Activated T-helper 1 cell treated with anti-CD3 and anti-CD28 coated beads, Interleukin-12 subunit alpha, Interleukin-12 subunit beta, Interleukin-2, Interleukin-4 antibody, amounts not matched to agents 30 ng/mL and 10 ng/mL and 1 ng/mL, durations not matched to agents 14 hours and 24 hours and 36 hours (primary cell): Measurements from ENCODE around the gene BCAR3. TPM values are rescaled to one million over a fixed set of nuclear protein-coding genes. Genes with fewer than 3 reads are reported as not detected.

ENCODE experiments used
- DNase-seq: peaks from one replicate; pipeline ENCODE4 v3.0.0; 2021; ENCODE audit warnings: low spot score
- H3K27ac Mint-ChIP-seq: one replicate; pipeline ENCODE4 v1.8.0; 2021; ENCODE audit warnings: mild to moderate bottlenecking, mixed read lengths
- H3K27me3 Mint-ChIP-seq: one replicate; pipeline ENCODE4 v1.8.0; 2022; ENCODE audit warnings: mild to moderate bottlenecking, moderate library complexity, mixed read lengths; ENCODE audit not compliant: insufficient read depth
- H3K36me3 Mint-ChIP-seq: one replicate; pipeline ENCODE4 v1.8.0; 2021; ENCODE audit warnings: low read depth, mixed read lengths
- H3K4me1 Mint-ChIP-seq: one replicate; pipeline ENCODE4 v1.8.0; 2021; ENCODE audit warnings: low read depth, mixed read lengths
- H3K4me3 Mint-ChIP-seq: one replicate; pipeline ENCODE4 v1.8.0; 2021; ENCODE audit warnings: mild to moderate bottlenecking, moderate library complexity, mixed read lengths
- H3K9me3 Mint-ChIP-seq: one replicate; pipeline ENCODE4 v1.8.0; 2021; ENCODE audit warnings: mixed read lengths
- intact Hi-C: fragments of 100-400 bp; cut with micrococcal nuclease; formaldehyde crosslinking; loops from one replicate; pipeline ENCODE4 v1.15.1; 2024
- total RNA-seq: library from RNA; stranded (reverse); gene quantifications from 2 replicates; pipeline ENCODE4 v1.2.3, GENCODE V29; 2022

Gene BCAR3
- total RNA-seq, 1 donor from 2014 or later: 1.1 TPM

DNA sequence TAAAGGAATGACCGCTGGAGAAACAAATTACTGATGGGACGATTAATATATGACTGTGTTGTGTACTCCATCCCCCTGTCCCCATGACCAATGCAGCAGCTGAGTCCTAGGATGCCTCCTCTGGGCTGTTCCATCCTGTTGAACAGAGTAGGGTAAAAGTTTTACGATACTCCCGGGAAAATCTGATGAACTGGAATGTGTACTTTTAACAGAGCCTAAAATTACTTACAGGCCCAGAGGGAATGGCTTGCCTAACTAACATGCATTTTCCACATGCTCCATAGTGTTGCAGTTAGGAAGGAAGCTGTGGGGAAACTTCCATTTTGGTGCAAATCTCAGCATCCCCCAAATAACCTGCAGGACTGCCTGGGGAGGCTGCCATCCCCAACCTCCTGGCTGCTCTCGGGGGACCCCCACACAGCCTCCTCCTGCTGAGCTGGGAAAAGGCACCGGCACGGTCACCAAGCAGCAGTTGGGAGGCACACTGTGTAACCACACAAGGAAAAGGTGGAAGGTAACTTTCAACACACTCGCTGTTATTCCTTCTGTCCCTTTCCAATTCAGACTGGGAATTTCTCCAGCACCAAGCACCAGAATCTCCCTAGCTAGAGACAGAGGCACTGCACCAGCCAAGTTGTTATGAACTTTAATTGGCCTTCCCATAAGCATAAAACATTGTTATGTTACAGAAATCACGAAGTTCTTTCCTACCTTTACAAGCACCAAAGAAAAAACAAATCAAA lies 97.2 kb downstream of the BCAR3 start:
- intact Hi-C loops: no loop called here
- no peak for DNase-seq
- H3K36me3 Mint-ChIP-seq: no peaks in the 10 kb centered on the region
- peaks cover 5% of the 10 kb centered on the region for H3K4me1 Mint-ChIP-seq
- H3K27me3 Mint-ChIP-seq: peaks cover 3% of the 10 kb centered on the region
- no peak overlapping the region for H3K27ac Mint-ChIP-seq
- no peak overlapping the region for H3K4me3 Mint-ChIP-seq
- H3K9me3 Mint-ChIP-seq: no peaks in the 10 kb centered on the region

DNA sequence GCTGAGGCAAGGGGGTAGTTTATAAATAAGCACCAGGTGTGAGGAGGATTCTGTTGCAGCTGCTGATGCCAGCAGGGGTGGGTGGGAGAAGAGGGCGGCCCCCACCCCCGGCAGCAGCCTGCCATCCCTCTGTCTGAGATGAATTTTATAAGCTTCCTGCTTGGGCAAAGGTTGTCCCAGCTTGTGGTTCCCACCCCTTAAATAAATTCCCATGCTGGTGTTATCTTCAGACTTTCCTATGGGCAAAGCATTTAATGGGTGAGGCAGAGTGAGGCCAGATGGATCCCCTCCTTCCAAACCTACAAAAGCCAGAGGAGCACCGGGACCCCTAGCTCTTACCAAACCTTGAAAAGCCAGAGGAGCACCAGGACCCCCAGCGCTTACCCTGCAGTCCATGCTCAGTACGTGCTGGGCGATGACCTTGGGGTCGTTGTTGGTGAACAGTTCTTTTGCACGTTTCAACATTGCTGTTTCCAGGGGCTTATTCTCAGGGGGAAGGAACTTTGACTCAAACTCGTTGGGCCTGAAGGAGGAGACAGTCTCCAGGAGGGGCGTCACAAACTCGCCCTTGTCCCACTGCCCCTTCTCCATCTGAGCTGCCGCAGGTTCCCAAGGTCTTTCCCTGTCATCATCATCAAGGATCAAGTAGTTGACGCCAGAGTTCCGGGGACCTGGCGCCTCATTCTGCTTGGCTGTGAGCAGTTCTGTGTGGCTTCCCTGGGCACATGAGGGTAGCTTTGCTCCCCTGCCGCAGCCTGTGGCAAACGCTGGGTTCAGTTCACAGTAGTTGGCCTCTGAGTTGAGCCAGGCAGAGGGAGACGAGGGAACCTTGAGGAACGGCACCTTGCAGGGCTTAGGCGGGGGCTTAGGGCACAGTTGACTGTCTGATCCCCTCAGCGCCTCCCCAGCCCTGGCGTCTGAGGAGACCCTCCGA lies 99.5 kb downstream of the BCAR3 start:
- Mint-ChIP-seq H3K36me3 (no peaks in the 10 kb centered on the region), H3K4me3 (no peak overlapping the region), H3K27ac (no peak overlapping the region), H3K4me1 (no peaks in the 10 kb centered on the region), H3K9me3 (no peaks in the 10 kb centered on the region), H3K27me3 (peaks cover 5% of the 10 kb centered on the region)
- intact Hi-C loops: no loop called here
- DNase-seq: no peak

DNA sequence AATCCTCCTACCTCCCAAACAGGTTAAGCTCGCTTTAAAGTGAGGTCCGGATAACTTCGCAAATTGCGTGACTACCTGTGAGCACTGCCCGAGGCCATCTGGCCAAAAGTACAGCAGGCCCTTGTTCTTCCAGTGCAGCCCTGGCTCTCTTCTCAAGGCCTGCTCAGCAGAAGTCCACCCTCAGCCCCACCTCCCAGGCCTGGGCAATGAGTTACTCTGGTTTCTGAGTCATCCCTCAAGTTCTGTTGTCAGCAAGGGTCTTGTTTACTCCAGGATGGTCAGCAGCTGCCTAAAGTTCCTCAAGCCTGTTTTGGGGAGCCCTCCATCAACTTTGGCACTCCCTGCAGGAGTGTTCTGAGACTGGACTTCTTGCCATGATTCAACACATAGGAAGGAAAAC lies 101.7 kb downstream of the BCAR3 start:
- Mint-ChIP-seq H3K36me3 (no peaks in the 10 kb centered on the region), H3K4me3 (no peak overlapping the region), H3K27me3 (peaks cover 1% of the 10 kb centered on the region), H3K4me1 (no peaks in the 10 kb centered on the region), H3K27ac (no peak overlapping the region), H3K9me3 (no peaks in the 10 kb centered on the region)
- DNase-seq: no peak
- intact Hi-C loops: no loop called here

DNA sequence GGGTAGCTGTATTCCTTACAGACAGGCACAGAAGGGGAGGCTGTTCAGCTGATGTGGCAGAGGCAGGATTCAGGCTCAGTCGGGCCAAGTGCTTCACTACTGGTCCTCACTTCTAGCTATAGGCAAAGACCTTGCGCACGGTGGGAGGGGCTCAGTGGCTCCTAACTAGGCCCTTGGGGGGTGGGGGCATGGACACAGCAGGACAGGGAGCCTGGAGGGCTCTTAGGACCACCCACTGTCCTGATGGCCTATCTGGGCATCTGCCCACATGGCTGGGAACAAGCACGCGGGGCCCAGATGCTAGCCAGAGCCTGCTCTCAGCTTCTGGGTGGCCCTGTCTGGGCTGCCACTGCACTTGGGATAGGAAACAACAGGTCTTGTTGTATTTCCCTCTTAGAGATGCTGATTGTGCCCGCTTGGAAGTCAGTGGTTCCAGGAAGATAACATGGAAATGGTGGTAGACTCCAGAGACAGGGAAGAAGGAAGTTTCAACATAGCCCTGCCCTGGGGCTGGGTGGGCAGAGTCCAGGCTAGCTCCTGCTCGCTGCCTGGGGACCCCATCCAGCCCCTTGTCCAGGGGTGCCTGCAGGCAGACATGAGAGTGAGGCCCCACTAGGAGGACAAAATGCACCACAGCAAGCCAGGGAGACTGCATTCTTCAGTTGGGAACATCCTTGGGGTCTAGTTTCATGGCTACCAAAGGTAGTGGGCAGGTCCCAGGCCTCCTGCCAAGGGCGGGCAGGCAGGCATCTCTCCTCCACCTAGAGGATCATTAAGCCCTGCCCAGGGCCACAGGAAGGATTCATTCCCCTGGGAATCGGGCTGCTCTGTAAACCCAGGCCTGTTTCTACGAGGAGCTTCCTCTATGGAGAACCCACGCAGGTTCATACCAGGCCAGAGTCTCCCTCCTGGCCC lies 102.5 kb downstream of the BCAR3 start:
- Mint-ChIP-seq H3K9me3 (no peaks in the 10 kb centered on the region), H3K27ac (no peak overlapping the region), H3K36me3 (no peaks in the 10 kb centered on the region), H3K27me3 (peaks cover 5% of the 10 kb centered on the region), H3K4me3 (no peak overlapping the region), H3K4me1 (no peaks in the 10 kb centered on the region)
- no peak for DNase-seq
- intact Hi-C loops: no loop called here

DNA sequence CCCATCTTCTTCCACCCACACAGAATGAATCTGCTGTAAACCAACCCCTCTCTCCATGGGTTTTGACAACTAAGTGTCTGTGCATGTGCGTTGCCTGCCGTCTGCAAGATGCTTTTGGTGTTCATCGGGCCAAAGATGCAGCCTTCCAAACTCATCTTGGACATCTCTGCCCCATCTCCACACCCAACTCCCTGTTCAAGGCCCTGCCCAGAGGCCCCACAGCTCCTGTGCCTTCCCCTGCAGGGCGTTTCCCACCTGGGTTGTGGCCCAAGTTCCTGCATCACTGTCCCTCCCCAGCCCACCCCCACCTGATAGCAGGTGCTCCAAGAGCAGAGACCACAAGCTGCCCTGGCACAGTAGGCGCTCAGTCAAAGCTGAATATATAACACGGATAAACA lies 103.2 kb downstream of the BCAR3 start:
- Mint-ChIP-seq H3K27ac (no peak overlapping the region), H3K4me3 (no peak overlapping the region), H3K27me3 (peaks cover 5% of the 10 kb centered on the region), H3K4me1 (no peaks in the 10 kb centered on the region), H3K36me3 (no peaks in the 10 kb centered on the region), H3K9me3 (no peaks in the 10 kb centered on the region)
- intact Hi-C loops: no loop called here
- DNase-seq: no peak

DNA sequence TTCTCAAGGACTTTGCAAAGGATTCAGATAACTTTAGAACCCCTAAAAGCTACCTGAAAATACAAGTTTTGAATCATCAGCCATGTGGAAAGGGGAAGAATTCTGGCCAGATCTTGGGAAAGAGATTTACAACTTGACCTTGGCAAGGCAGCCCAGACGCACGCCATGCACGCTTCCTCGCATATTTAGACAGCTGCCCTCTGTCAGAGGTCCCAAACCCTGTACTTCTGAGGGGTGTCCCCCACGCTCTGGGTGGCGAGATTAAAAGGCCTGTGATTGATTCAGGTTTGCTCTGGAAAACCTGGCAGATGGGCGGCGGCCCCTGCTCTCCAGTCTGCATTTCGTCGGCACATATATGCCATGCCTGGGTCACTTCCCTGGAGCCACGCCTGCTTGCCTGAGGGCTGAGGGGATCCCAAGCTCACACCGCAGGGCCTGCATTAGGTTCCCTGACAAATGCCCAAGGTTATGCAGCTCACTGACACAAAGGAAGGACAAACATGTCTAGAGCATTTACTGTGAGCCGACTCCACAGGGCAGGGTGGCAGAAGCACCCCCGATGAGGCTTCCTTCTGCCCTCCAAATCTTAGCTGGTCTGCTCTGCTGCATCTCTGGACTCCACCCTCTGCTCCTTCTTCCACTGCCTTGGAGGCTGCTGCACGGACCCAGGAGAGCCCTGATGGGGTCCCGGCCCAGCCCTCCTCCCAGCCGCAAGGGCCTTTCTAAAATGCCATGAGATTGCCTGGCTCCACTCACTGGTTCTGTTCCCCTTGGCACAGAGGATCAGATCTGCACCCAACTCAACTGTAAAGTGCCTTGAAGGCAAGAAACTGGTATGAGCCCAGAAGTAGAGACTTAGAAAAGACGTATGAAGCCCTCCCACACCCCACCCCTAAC lies 103.9 kb downstream of the BCAR3 start:
- Mint-ChIP-seq H3K27ac (no peak overlapping the region), H3K27me3 (peaks cover 5% of the 10 kb centered on the region), H3K9me3 (no peaks in the 10 kb centered on the region), H3K4me1 (no peaks in the 10 kb centered on the region), H3K36me3 (no peaks in the 10 kb centered on the region), H3K4me3 (no peak overlapping the region)
- intact Hi-C loops: no loop called here
- no peak for DNase-seq

DNA sequence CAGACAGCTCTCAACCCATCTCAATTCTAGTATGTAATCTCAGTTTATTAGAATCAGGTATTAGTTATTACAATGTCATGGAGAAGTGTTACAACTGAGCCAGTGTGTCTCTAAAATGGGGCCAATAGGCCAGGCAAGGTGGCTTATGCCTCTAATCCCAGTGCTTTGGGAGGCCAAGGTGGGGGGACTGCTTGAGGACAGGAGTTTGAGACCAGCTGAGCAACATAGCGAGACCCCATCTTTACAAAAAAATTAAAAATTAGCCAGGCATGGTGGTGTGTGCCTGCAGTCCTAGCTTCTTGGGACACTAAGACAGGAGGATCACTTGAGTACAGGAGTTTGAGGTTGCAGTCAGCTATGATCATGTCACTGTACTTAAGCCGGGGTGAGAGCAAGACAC lies 104.9 kb downstream of the BCAR3 start:
- H3K4me3 Mint-ChIP-seq: no peak overlapping the region
- no peaks in the 10 kb centered on the region for H3K4me1 Mint-ChIP-seq
- H3K9me3 Mint-ChIP-seq: no peaks in the 10 kb centered on the region
- H3K36me3 Mint-ChIP-seq: no peaks in the 10 kb centered on the region
- intact Hi-C loops: no loop called here
- no peak overlapping the region for H3K27ac Mint-ChIP-seq
- peaks cover 5% of the 10 kb centered on the region for H3K27me3 Mint-ChIP-seq
- DNase-seq: no peak

DNA sequence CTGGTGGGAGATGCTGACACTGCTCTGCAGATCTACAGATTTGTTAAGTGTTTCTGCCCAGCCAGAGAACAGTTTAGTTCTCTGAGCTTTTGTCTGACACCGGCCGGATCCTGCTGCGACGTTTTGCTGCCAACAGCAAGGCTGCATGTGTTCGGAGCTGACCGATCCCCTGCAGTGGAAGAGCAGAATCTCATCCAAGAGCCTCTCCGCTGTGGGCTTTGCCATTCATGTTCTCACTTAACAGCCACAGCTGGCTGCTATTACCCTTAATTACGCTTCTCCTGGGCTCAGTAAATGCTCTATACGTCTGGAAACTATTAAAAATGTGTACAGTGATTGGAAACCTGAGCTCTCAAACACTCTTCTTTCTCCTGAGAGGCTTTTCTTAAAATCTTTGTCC lies 105.3 kb downstream of the BCAR3 start:
- intact Hi-C loops: no loop called here

DNA sequence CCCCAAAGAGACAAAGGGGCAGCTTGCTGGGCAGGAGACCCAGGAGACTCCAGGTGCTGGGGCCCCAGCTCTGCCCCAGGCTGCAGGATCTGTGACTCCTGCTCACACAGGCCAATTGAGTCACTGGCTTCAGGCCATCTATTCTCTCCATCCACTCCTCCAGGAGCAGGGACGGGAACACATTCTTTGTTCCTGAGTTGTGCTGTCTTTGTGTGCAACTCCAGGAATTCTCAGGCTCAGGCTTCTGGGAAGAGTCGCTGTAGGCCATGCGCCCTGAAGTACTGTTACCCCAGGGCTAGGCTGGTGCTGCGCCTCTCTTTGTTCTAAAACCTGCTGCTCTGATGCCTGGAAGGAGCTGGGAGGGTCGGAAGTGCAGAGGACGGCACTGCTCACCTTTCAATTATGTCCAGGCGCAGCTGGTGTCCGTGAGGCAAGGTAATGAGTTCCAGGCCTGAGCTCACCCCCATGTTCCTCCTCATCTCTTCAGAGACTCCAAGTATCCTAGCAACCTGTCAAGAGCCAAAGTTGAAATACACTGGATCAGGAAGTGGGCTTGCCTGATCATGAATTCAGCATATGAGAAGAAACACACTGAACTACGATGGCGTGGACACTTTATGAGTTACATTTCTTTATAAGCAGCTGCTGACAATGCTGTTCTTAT lies 105.9 kb downstream of the BCAR3 start:
- Mint-ChIP-seq H3K4me1 (no peaks in the 10 kb centered on the region), H3K27me3 (peaks cover 5% of the 10 kb centered on the region), H3K27ac (no peak overlapping the region), H3K36me3 (no peaks in the 10 kb centered on the region), H3K4me3 (no peak overlapping the region), H3K9me3 (no peaks in the 10 kb centered on the region)
- intact Hi-C loops: no loop called here
- DNase-seq: no peak

More for the DNA sequence above, 105.3 kb downstream of the BCAR3 start:
- Mint-ChIP-seq H3K36me3 (no peaks in the 10 kb centered on the region), H3K4me3 (no peak overlapping the region), H3K27ac (no peak overlapping the region), H3K27me3 (peaks cover 5% of the 10 kb centered on the region), H3K9me3 (no peaks in the 10 kb centered on the region), H3K4me1 (no peaks in the 10 kb centered on the region)
- no peak for DNase-seq

DNA sequence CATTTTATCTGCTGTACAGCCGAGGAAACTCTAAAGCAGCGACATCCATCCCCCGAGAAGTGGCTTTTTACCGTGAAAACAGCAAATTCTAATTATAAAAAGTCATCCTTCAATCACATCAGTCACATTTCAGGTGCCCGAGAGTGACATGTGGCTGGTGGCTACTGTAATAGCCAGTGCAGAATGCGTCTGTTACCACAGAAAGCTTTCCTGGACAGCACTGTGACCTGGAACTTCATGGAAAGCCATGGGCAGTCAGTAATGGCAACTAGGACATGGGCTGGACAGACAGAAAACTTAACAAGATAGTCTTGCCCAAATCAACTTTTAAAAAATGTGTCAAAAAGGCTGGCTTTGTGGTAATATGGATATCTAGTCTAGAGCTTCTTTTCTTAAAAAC lies 106.6 kb downstream of the BCAR3 start:
- no peaks in the 10 kb centered on the region for H3K9me3 Mint-ChIP-seq
- H3K4me1 Mint-ChIP-seq: no peaks in the 10 kb centered on the region
- H3K36me3 Mint-ChIP-seq: no peaks in the 10 kb centered on the region
- no peak for DNase-seq
- no peak overlapping the region for H3K27ac Mint-ChIP-seq
- H3K27me3 Mint-ChIP-seq: peaks cover 5% of the 10 kb centered on the region
- no peak overlapping the region for H3K4me3 Mint-ChIP-seq
- intact Hi-C loops: no loop called here

DNA sequence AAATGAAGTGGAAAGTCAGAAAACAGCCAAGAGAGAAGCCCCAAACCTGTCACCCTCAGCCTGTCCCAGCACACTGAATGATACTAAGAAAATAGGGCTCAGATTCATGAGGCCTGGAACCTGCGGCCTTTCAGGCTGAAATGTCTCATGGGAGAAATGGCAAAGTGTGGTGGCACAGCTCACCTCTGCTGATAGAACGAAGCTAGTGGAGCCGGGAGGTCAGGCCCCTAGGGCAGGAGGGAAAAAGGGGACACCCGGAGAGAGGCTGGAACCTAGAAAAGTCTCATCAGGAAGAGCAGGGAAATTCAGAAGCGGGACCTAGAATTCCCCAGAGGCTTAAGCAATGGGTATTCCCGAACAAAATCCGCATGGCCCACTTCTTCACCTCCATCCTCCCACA lies 107.1 kb downstream of the BCAR3 start:
- Mint-ChIP-seq H3K27me3 (peaks cover 5% of the 10 kb centered on the region), H3K36me3 (no peaks in the 10 kb centered on the region), H3K4me1 (no peaks in the 10 kb centered on the region), H3K9me3 (no peaks in the 10 kb centered on the region), H3K4me3 (no peak overlapping the region), H3K27ac (no peak overlapping the region)
- no peak for DNase-seq
- intact Hi-C loops: no loop called here
